ENCODE results near the gene IRF2BP1.
"Not testable (repeated sequence)": the region's sequence is repeated elsewhere in the genome, so short reads cannot be mapped to it uniquely, and the experiment has no call there.

IRF2BP1 gene

GRCh38 chr19:45881082-45881908, 4.6 kb downstream of the IRF2BP1 start:
- no peak for DNase-seq

- DNase-seq: no peak
Measured at GRCh38 chr19:45879971-45880370, 6.0 kb downstream of the IRF2BP1 start.

GRCh38 chr19:45879055-45879454, 6.9 kb downstream of the IRF2BP1 start:
- DNase-seq: no peak

DNA sequence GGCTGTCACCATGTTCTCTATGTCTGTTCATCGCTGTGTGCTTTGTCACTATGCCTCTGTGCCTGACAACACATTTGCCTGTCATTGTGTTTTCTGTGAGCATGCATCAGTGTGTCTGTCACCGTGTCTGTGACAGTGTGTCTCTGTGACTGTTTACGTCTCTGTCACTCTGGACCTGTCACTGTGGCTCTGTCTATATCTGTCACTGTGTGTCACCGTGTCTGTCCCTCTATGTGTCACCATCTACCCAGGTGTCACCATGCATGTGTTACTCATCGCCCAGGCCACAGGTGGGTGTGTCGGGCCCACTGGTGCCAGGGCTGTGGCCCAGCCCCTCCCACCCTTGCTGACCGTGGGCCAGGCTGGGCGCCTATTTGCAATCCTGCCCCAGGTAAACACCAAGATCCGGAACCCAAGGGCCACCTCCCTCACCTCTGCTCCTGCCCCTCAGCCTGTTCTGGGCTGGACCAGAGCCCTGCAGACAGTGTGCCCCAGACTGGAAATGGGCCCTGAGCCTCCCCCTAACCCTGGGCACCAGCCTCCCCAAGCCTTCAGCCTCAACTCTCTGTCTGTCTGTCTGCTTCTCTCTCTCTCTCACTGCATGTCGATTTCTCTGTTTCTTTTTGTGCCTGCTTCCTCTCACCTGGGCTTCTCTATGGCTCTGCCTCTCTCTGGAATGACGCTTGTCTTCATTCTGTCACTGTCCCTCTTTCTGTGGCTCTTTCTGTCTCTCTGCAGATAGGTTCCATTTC, 7.7 kb downstream of the IRF2BP1 start:
- no peak for DNase-seq

- DNase-seq: no peak
Measured at GRCh38 chr19:45876411-45877197, 9.3 kb downstream of the IRF2BP1 start.

GRCh38 chr19:45876161-45876410, 9.9 kb downstream of the IRF2BP1 start:
- no peak for DNase-seq

DNA sequence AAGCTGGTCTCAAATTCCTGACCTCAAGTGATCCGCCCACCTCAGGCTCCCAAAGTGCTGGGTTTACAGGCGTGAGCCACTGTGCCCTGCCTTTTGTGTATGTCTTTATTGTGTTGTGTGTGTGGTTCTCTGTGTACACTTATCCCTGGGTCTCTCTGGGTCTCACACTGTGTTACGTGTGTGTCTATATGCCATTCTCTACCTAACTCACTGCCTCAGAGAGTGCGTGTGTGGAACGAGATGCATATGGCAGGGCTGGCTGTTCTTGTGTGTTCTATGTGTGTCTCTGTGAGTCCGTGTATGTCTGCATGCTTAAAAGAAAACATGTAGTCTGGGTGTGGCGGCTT, 11.3 kb downstream of the IRF2BP1 start:
- no peak for DNase-seq

DNA sequence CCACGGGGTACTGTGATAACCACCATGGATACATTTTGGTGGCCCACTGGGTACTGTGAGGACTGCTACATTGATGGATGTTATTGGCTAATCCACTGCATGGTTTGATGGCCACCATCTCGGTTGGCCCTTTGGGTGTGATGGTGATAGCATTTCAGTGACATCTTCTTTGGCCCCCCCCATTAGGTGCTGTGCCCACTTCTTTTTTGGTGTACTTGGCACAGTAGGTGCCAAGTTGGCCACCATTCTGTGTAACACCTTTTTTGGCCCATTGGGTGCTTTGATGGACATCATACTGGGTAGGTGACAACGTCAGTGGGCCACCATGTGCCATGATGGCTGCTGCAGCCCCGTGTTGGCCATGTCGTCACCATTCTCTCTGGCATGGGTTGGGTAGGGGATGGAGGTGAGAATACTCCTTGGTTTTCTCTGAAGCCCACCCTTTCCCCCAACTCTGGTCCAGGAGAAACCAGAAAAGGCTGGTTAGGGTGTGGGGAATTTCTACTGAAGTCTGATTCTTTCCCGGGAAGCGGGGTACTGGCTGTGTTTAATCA, 12.6 kb downstream of the IRF2BP1 start:
- no peak for DNase-seq

DNA sequence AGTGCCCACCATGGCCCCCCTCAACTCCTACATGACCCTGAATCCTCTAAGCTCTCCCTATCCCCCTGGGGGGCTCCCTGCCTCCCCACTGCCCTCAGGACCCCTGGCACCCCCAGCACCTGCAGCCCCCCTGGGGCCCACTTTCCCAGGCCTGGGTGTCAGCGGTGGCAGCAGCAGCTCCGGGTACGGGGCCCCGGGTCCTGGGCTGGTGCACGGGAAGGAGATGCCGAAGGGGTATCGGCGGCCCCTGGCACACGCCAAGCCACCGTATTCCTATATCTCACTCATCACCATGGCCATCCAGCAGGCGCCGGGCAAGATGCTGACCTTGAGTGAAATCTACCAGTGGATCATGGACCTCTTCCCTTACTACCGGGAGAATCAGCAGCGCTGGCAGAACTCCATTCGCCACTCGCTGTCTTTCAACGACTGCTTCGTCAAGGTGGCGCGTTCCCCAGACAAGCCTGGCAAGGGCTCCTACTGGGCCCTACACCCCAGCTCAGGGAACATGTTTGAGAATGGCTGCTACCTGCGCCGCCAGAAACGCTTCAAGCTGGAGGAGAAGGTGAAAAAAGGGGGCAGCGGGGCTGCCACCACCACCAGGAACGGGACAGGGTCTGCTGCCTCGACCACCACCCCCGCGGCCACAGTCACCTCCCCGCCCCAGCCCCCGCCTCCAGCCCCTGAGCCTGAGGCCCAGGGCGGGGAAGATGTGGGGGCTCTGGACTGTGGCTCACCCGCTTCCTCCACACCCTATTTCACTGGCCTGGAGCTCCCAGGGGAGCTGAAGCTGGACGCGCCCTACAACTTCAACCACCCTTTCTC, 13.6 kb downstream of the IRF2BP1 start:
- no peak for DNase-seq

GRCh38 chr19:45870798-45871197, 15.1 kb downstream of the IRF2BP1 start:
- DNase-seq: no peak

DNA sequence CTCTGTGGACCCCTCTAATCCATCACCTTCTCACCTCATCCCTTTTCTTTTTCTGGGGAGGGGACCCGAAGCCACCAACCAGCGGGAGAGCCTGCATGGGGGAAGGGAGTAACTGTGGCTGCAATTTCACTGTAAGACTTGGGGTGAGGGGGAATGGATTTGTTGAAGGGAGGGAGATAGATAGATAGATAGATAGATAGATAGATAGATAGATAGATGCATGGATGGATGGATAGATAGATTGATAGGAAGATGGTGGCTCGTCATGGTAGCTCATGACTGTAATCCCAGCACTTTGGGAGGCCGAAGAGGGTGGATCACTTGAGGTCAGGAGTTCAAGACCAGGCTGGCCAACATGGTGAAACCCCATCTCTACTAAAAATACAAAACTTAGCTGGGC, 18.7 kb downstream of the IRF2BP1 start:
- not testable (repeated sequence) for DNase-seq

DNA sequence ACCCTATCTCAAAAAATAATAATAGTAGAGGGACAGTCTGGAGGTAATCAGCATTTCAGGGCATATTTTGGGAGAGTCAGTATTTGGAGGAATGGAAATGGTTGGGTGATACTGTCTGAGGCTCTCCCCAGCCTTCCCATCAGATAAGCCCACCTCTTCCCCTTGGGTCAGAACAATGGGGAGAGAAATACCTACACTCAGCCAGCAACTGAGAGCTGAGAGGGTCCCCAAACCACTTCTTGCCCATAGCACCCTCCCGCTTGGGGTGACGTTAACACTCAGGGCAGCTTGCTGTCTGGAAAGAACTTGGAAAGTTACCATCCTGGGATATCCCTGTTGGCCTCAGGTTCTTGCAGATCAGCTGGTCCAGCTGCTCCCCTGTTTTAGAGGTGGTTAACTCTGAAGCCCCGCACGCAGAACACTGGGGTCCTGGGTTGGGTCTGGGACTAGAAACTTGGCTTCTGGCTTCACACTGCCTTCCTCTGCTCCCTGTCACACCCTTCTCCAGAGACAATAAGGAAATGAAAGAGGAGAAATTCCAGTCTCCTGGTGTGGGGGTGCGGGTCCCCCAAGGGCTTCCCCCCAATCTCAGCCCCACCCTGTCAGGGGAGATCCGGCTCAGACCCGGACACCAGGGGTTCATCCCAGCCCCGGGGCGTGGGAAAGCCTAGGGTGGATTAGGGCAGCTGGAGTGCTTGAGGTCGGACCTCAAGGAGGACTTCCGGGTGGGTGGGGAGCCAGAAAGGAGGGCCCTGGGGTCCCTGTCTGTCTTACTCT, 19.4 kb downstream of the IRF2BP1 start:
- DNase-seq: no peak

DNA sequence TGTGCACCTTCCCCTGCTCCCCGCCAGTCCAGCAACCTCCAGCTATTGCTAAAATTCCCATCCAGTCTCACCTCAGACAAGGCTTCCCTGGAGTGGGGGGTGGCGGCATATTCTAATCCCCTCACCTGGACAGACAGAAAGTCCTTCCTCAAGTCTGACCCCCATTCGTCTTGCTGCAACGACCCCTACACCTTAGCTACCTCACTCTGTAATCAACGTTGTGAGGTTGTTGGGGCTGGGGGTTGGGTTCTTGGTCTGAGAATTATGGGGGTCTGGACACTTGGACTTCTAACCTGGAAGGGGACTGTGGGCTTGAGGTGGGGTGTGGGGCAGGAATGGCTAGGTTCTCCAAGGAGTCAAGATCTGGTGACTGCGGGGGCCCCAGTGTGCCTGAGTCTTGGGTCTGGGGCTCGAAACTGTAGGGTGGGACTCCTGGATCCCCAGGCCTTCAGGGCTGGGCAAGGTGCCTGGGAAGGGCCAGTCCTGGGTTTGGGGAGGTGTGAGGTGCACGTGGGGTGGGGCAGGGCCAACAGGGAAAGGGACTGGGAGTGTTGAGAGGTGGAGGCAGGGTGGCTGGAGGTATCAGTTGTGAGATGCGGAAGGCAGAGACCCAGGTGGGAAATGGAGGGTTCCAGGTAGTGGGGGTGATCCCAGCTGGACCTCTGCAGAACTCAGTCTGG, 20.5 kb downstream of the IRF2BP1 start:
- DNase-seq: no peak

GRCh38 chr19:45864629-45865082, 21.3 kb downstream of the IRF2BP1 start:
- no peak for DNase-seq

- DNase-seq: no peak
Measured at GRCh38 chr19:45863840-45864628, 21.9 kb downstream of the IRF2BP1 start, which contains the start of gene FOXA3. Gene FOXA3, plus strand, starts transcription at chr19:45864326. Its CDS starts 131 bp downstream, at chr19:45864457.

- DNase-seq: no peak
Measured at GRCh38 chr19:45863335-45863839, 22.6 kb downstream of the IRF2BP1 start.

GRCh38 chr19:45862564-45863334, 23.2 kb downstream of the IRF2BP1 start, which contains the start of gene SYMPK:
Gene SYMPK, minus strand, starts transcription at chr19:45863147. Its CDS starts 8,652 bp downstream, at chr19:45854495.
- peak; percentile 97 for DNase-seq

DNA sequence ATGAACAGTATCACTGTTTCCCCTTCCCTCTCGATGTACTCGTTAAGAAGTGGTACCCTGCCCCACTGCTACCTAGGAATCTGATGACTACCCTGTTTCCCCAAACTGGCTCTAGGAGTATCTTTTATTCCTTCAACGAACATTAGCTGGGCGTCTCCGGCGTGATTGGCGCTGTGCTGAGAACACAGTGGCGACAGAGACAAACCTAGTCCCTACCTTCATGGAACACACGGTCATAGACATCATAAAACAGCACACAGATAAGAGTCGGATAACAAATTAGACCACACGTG, 23.7 kb downstream of the IRF2BP1 start:
- no peak for DNase-seq
